Bronchus fibroblast of lung (primary cell): ENCODE measurements around the gene FMN2. TPM values are rescaled to one million over a fixed set of nuclear protein-coding genes. Genes with fewer than 3 reads are reported as not detected.

Source experiments
- total RNA-seq: library from RNA; depleted of rRNA; stranded (reverse); fragments of >200 nt; gene quantifications from 2 replicates; pipeline ENCODE4 v1.2.3, GENCODE V29; 2015

Gene FMN2
- total RNA-seq, result 0.17 and 1.5 TPM in 2 replicates

DNA sequence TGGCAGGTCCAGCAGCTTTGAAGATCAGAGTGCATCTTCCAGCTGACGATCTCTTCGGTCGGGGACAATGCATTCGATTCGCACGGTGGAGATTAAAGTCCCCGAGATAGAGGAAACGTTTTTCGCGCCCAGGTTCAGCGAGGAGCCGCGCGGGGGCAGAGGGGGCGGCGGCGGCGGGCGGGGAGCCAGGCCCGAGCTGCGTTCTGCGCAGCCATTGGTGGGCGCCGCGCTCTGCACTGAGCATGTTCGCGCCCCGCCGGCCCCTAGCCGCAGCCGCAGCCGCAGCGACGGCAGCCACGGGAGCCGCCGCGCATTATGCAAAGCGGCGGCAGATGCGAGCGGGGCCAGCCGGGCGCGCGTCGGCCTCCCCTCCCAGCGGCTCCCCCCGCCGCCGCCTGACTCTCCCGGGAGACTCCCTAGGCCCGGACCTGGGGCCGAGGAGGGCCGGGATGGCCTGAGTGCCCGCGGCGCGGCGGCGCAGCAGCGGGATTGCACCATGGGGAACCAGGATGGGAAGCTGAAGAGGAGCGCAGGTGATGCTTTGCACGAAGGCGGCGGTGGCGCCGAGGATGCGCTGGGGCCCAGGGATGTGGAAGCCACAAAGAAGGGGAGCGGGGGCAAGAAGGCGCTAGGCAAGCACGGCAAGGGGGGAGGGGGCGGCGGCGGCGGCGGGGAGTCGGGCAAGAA lies at the start of gene FMN2:
TSS of gene FMN2 (plus strand) at position 270 of the 687 bp plus-strand sequence. CDS start at position 497, 227 bp downstream.

